A549 (cell line): ENCODE measurements around the gene ESYT1.

Experiments
- CHD4 ChIP-seq: fragments of 200-600 bp; sonication (generic); IDR thresholded peaks from 2 replicates; pipeline ENCODE4 v1.6.1; 2016; ENCODE audit warnings: antibody characterized with exemption, mild to moderate bottlenecking, borderline replicate concordance
- EP300 ChIP-seq, 2 experiments: fragments of >200 bp; sonication (Bioruptor Twin); formaldehyde crosslinking; IDR thresholded peaks; 2 replicates in 1 of 2; 3 replicates in 1 of 2; pipeline ENCODE4 v1.6.1; 2016 to 2017
- HOXB5 ChIP-seq: fragments of 250-450 bp; sonication (Bioruptor Pico); IDR thresholded peaks from 2 replicates; pipeline ENCODE4 v1.5.0; 2020; ENCODE audit warnings: mild to moderate bottlenecking, moderate library complexity
- JUNB ChIP-seq: fragments of >200 bp; sonication (Bioruptor Twin); formaldehyde crosslinking; IDR thresholded peaks from 2 replicates; pipeline ENCODE4 v1.6.1; 2016
- MAZ ChIP-seq: fragments of 150-350 bp; IDR thresholded peaks from 2 replicates; pipeline ENCODE4 v1.6.1; 2014; ENCODE audit warnings: antibody characterized with exemption, low read depth, low read length, borderline replicate concordance
- NFE2L2 ChIP-seq: fragments of 150-350 bp; conservative IDR thresholded peaks from 2 replicates; pipeline ENCODE4 v1.6.1; 2014; ENCODE audit warnings: low read length
- NR3C1 ChIP-seq: fragments of >200 bp; sonication (Bioruptor Twin); formaldehyde crosslinking; IDR thresholded peaks from 3 replicates; pipeline ENCODE4 v1.6.1; 2017
- POLR2A ChIP-seq: IDR thresholded peaks from 2 replicates; pipeline ENCODE4 v1.6.1; 2012; ENCODE audit warnings: mild to moderate bottlenecking, low read length
- RFX5 ChIP-seq: fragments of 450-650 bp; IDR thresholded peaks from 2 replicates; pipeline ENCODE4 v1.7.1; 2014; ENCODE audit warnings: antibody characterized with exemption, mild to moderate bottlenecking, moderate library complexity
- TF ChIP-seq, protein P1 (sequence below): fragments of 250-450 bp; sonication (Bioruptor Pico); IDR thresholded peaks from 2 replicates; pipeline ENCODE4 v1.5.0; 2021; ENCODE audit warnings: mild to moderate bottlenecking, moderate library complexity, borderline replicate concordance
- TF ChIP-seq, protein P2 (sequence below): fragments of 200-600 bp; sonication (generic); IDR thresholded peaks from 2 replicates; pipeline ENCODE4 v1.6.1; 2016; ENCODE audit warnings: antibody characterized with exemption, mild to moderate bottlenecking, moderate library complexity
- TF ChIP-seq, protein P3 (sequence below): fragments of >200 bp; sonication (Bioruptor Twin); formaldehyde crosslinking; IDR thresholded peaks from 3 replicates; pipeline ENCODE4 v1.5.1; 2016
- TF ChIP-seq, protein P4 (sequence below): IDR thresholded peaks from 2 replicates; pipeline ENCODE4 v1.6.1; 2012
- TF ChIP-seq, protein P5 (sequence below): fragments of 150-350 bp; IDR thresholded peaks from 2 replicates; pipeline ENCODE4 v1.6.1; 2014; ENCODE audit warnings: low read depth, mild to moderate bottlenecking, low read length

DNA sequence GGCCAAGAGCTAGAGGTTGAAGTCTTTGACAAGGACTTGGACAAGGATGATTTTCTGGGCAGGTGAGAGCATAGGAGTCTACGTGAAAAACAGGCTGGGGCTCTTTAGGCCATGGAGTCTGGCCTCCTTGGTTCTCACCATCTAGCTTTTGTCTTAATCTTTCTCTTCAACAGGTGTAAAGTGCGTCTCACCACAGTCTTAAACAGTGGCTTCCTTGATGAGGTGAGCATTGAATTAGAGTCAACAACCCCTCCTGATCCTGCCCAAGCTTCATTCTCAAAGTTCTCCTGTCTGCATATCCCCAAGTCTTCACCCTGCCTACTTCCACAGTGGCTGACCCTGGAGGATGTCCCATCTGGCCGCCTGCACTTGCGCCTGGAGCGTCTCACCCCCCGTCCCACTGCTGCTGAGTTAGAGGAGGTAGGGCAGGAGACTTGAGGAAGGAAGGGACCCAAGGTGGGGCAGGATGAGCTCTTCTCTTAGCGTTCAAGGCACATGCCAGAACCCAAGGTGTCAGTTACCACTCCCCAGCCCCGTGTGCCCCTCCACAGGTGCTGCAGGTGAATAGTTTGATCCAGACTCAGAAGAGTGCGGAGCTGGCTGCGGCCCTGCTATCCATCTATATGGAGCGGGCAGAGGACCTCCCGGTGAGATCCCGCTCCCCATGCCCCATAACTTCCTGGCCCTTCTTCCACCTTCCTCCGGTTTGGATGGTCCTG, 9.9 kb downstream of the ESYT1 start:
- TF ChIP-seq, protein P1, sequence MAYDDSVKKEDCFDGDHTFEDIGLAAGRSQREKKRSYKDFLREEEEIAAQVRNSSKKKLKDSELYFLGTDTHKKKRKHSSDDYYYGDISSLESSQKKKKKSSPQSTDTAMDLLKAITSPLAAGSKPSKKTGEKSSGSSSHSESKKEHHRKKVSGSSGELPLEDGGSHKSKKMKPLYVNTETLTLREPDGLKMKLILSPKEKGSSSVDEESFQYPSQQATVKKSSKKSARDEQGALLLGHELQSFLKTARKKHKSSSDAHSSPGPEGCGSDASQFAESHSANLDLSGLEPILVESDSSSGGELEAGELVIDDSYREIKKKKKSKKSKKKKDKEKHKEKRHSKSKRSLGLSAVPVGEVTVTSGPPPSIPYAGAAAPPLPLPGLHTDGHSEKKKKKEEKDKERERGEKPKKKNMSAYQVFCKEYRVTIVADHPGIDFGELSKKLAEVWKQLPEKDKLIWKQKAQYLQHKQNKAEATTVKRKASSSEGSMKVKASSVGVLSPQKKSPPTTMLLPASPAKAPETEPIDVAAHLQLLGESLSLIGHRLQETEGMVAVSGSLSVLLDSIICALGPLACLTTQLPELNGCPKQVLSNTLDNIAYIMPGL (CRISPR knock-in tag), result no peak
- TF ChIP-seq POLR2A, result no peak
- TF ChIP-seq, protein P2, sequence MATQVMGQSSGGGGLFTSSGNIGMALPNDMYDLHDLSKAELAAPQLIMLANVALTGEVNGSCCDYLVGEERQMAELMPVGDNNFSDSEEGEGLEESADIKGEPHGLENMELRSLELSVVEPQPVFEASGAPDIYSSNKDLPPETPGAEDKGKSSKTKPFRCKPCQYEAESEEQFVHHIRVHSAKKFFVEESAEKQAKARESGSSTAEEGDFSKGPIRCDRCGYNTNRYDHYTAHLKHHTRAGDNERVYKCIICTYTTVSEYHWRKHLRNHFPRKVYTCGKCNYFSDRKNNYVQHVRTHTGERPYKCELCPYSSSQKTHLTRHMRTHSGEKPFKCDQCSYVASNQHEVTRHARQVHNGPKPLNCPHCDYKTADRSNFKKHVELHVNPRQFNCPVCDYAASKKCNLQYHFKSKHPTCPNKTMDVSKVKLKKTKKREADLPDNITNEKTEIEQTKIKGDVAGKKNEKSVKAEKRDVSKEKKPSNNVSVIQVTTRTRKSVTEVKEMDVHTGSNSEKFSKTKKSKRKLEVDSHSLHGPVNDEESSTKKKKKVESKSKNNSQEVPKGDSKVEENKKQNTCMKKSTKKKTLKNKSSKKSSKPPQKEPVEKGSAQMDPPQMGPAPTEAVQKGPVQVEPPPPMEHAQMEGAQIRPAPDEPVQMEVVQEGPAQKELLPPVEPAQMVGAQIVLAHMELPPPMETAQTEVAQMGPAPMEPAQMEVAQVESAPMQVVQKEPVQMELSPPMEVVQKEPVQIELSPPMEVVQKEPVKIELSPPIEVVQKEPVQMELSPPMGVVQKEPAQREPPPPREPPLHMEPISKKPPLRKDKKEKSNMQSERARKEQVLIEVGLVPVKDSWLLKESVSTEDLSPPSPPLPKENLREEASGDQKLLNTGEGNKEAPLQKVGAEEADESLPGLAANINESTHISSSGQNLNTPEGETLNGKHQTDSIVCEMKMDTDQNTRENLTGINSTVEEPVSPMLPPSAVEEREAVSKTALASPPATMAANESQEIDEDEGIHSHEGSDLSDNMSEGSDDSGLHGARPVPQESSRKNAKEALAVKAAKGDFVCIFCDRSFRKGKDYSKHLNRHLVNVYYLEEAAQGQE, result no peak
- TF ChIP-seq, protein P3, sequence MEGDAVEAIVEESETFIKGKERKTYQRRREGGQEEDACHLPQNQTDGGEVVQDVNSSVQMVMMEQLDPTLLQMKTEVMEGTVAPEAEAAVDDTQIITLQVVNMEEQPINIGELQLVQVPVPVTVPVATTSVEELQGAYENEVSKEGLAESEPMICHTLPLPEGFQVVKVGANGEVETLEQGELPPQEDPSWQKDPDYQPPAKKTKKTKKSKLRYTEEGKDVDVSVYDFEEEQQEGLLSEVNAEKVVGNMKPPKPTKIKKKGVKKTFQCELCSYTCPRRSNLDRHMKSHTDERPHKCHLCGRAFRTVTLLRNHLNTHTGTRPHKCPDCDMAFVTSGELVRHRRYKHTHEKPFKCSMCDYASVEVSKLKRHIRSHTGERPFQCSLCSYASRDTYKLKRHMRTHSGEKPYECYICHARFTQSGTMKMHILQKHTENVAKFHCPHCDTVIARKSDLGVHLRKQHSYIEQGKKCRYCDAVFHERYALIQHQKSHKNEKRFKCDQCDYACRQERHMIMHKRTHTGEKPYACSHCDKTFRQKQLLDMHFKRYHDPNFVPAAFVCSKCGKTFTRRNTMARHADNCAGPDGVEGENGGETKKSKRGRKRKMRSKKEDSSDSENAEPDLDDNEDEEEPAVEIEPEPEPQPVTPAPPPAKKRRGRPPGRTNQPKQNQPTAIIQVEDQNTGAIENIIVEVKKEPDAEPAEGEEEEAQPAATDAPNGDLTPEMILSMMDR, result no peak
- TF ChIP-seq MAZ, result no peak
- TF ChIP-seq, protein P4, sequence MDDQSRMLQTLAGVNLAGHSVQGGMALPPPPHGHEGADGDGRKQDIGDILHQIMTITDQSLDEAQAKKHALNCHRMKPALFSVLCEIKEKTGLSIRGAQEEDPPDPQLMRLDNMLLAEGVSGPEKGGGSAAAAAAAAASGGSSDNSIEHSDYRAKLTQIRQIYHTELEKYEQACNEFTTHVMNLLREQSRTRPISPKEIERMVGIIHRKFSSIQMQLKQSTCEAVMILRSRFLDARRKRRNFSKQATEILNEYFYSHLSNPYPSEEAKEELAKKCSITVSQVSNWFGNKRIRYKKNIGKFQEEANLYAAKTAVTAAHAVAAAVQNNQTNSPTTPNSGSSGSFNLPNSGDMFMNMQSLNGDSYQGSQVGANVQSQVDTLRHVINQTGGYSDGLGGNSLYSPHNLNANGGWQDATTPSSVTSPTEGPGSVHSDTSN, result no peak
- TF ChIP-seq RFX5, result no peak
- no peak for TF ChIP-seq EP300 (IDR thresholded peaks at IDR 0.05)
- no peak for TF ChIP-seq NFE2L2
- TF ChIP-seq CHD4, result no peak
- TF ChIP-seq JUNB, result no peak
- TF ChIP-seq HOXB5 (CRISPR knock-in tag), result no peak
- no peak for TF ChIP-seq NR3C1
- TF ChIP-seq, protein P5, sequence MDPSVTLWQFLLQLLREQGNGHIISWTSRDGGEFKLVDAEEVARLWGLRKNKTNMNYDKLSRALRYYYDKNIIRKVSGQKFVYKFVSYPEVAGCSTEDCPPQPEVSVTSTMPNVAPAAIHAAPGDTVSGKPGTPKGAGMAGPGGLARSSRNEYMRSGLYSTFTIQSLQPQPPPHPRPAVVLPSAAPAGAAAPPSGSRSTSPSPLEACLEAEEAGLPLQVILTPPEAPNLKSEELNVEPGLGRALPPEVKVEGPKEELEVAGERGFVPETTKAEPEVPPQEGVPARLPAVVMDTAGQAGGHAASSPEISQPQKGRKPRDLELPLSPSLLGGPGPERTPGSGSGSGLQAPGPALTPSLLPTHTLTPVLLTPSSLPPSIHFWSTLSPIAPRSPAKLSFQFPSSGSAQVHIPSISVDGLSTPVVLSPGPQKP, result no peak
